GM12872 (cell line): ENCODE data around the gene GRAMD4.

Experiments used
- TF ChIP-seq, protein P1 (sequence below): IDR thresholded peaks from 3 replicates; pipeline ENCODE4 v1.5.1; 2011; ENCODE audit warnings: low read depth, mild to moderate bottlenecking, low read length, moderate library complexity; ENCODE audit not compliant: insufficient read depth

GRAMD4 gene

DNA sequence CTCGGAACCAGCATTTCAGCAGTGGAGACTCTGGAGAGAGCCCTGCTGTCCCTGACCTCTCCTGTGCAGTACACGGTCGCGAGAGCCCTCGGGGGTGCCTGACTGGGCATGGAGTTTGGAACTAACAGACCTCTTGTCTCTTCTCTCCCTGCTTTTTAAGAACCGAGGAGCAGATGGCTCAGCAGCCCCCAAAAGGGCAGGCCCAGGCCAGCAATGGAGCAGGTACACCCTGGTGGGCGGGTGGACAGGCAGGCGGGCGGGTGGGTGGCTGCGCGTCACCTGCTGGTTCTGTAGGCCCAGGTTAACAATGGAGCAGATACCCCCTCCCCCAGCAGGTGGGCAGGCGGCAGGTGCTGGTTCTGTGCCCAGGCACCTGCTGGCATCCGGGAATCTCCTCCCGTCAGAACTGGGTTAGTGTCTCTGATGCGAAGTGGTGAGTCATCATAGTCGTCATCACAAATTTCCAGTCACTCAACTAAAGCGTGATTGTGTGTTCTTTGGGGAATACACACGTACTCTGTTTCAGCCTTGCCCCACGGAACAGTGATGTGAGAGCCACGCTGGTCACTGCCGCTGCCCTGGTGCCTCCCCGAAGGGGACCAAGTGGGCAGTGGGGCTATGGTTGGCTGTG is 41.1 kb downstream of the GRAMD4 start:
- TF ChIP-seq, protein P1, sequence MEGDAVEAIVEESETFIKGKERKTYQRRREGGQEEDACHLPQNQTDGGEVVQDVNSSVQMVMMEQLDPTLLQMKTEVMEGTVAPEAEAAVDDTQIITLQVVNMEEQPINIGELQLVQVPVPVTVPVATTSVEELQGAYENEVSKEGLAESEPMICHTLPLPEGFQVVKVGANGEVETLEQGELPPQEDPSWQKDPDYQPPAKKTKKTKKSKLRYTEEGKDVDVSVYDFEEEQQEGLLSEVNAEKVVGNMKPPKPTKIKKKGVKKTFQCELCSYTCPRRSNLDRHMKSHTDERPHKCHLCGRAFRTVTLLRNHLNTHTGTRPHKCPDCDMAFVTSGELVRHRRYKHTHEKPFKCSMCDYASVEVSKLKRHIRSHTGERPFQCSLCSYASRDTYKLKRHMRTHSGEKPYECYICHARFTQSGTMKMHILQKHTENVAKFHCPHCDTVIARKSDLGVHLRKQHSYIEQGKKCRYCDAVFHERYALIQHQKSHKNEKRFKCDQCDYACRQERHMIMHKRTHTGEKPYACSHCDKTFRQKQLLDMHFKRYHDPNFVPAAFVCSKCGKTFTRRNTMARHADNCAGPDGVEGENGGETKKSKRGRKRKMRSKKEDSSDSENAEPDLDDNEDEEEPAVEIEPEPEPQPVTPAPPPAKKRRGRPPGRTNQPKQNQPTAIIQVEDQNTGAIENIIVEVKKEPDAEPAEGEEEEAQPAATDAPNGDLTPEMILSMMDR, result no peak

DNA sequence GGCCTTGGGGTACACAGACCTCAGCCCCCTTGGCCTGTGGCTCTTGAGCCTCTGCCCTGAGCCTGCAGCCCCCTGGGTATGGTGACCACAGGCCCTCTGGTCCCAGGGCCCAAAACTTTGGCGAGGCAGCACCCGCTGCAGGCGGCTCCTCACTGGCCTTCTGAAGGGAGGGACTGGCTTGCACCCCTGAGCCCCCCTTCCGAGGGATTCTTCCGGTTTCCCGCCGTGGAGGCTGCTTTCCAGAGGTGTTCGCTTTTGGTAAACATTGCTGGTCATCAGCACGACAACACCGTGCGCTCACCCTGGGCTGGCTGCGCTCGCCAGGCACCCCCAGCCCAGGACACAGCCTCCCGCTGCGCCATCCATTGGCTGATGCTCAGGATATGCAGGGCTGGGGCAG is 42.0 kb downstream of the GRAMD4 start:
- TF ChIP-seq, protein P1, result no peak

DNA sequence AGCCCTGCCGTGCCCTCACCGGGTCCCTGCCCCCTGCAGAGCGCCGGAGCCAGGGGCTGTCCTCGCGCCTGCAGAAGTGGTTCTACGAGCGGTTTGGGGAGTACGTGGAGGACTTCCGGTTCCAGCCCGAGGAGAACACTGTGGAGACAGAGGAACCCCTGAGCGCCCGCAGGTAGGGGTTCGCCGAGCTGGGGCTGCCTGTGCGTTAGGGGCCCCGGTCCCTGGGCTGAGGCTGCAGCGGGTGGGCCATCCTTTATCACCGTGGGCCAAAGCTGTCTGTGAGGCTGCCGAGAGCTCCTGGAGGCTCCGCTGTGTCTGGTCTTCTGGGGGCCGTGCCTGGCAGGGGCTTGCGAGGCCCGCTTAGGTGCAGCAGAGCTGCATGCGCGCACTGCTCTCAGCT is 42.8 kb downstream of the GRAMD4 start:
- TF ChIP-seq, protein P1, result no peak

DNA sequence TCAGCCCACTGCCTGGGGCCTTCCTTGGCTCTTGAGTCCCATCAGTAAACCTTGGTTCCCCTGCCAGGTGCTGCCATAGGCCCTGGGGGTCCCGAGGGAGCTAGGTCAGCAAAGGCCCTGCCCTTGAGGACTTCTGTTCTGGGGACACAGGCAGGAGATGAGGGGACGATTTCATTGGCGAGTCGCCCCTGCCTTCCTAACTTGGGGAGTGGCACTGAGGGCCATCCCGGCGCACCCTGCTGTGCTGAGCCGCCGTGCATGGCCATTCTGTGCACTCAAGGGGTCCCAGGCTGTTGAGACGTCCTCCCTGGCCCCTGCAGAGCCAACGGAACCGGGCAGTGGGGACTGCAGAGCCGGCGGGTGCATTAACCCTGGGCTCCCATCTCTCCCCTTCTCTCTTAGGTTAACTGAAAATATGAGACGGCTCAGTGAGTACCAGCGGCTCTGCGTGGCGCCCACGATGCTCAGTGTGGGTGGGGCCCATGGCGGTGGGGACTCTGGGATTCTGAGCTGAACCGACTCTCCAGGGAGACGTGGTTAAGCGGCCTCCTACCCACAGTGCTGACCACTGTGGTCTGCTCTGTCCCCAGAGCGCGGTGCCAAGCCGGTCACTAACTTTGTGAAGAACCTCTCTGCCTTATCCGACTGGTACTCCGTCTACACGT is 43.4 kb downstream of the GRAMD4 start:
- TF ChIP-seq, protein P1, result no peak

DNA sequence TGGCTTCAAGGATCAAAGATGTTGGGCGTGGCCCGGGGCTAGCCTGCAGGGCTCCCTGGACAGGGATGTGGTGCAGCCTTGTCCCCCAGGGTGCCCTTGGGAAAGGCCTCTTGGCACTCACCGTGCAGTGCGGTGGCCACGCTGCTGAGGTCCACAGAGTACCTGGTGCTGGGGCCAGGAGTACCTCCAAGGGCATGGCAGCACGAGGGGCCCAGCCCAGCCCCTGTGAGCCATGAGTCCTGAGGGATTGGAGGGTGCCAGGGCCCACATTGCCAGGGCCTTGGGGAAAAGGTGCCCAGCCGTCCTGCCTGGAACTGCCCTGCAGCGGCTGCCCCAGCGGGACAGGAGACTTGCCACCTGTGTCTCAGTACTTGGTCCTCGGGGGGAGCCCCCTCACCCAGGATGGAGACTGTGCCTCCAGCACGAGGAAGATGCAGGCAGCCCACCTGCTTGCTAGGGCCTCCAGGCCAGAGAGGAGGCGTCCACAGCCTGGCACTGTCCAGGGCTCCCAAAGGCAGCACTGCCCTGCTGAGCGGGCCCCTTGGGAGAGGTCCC is 44.2 kb downstream of the GRAMD4 start:
- TF ChIP-seq, protein P1, result no peak

DNA sequence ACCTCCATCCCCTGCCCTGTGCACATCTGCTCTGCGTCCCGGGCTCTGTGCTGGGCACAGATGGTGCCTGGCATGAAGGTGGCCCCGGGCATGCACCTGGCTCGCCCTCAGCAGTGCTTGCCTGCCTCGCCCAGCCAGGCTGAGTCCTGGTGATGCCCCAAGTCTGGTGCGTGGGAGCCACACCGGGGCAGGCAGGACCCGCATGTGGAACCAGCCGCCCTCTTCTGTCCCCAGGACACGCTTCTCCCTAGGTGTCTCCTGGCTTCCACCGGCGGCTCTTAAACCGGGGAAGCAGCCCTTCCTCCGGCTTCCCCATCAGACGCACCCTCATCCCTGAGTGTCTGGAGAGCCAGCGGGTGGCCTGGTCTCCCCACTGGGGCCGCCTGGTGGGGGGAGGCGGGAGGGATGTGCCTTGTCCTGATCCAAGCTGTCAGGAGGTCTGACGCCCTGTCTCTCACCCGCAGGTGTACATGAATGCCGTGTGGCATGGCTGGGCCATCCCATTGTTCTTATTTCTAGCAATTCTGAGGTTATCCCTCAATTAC is 45.0 kb downstream of the GRAMD4 start:
- TF ChIP-seq, protein P1, result no peak

DNA sequence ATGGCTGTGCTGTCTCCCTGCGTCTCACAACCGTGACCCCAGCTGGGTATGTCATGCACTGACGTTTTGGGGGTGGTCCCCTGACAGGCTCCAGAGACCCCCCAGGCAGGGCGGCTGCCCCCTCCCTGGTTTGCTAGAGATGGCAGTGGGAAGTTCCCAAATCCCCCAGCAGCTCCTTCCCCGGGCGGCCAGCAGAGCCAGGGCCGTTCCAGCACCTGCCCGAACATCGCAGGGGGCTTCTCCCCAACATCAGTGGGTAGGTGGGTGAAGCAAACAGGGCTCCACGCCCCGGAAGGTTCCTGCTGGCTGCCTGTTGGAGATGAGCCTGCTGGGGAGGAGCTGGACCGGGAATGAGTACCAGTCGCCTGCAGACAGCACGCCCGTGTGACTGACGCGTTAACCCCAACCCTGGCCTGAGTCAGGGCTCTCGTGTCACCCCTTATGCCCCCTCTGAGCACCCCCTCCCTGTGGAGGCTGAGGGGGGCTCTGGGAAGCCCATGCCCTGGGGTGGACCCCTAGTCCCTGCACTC is 45.6 kb downstream of the GRAMD4 start:
- TF ChIP-seq, protein P1, result no peak
